ENCODE results near the gene TIMM44. TPM values are rescaled to one million over a fixed set of nuclear protein-coding genes. Genes with fewer than 3 reads are reported as not detected.

Gene TIMM44
- total and polyA plus RNA-seq, 10 of the 15 experiments (the other 5 are each of a cell fraction or from before 2014, with no cell fraction given), result 6.6 to 90.7 (median 57.6) TPM

- 89% methylated on average over 18 of the region's 18 CpGs for WGBS (ENCODE audit: insufficient coverage, insufficient replicate concordance, low lambda C conversion rate, missing lambda C conversion rate)
- POLR2A ChIA-PET, result interaction anchor here (0.5 kb wide), 1 partner anchor 254 kb away, joined by 3 read pairs; no protein-coding TSS in a partner anchor
- H3K9me3 ChIP-seq (replicated peaks; ENCODE audit: control insufficient read depth, insufficient read depth, low read length), result no peaks in the 10 kb centered on the region
- H3K27ac ChIP-seq (ENCODE audit: control insufficient read depth, insufficient read depth), result no peak overlapping the region
- no peak overlapping the region for H3K4me3 ChIP-seq
- no peak overlapping the region for H3K4me2 ChIP-seq (ENCODE audit: control insufficient read depth, insufficient read depth)
- FAIRE-seq (no peak), ATAC-seq (no peak), DNase-seq (ENCODE audit: low read depth, low spot score) (no peak)
- CTCF ChIA-PET, result no interaction called here
- no TSS peak for BruUV-seq (replicated peaks)
- no peak for TF ChIP-seq KLF5 (IDR thresholded peaks at IDR 0.05; ENCODE audit: partially characterized antibody)
- no peak for TF ChIP-seq ZNF384 (IDR thresholded peaks at IDR 0.05; ENCODE audit: borderline replicate concordance, low read depth, low read length)
- TF ChIP-seq, protein P1, sequence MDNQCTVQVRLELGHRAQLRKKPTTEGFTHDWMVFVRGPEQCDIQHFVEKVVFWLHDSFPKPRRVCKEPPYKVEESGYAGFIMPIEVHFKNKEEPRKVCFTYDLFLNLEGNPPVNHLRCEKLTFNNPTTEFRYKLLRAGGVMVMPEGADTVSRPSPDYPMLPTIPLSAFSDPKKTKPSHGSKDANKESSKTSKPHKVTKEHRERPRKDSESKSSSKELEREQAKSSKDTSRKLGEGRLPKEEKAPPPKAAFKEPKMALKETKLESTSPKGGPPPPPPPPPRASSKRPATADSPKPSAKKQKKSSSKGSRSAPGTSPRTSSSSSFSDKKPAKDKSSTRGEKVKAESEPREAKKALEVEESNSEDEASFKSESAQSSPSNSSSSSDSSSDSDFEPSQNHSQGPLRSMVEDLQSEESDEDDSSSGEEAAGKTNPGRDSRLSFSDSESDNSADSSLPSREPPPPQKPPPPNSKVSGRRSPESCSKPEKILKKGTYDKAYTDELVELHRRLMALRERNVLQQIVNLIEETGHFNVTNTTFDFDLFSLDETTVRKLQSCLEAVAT (IDR thresholded peaks at IDR 0.05), result no peak
- no peak for TF ChIP-seq TAF1 (IDR thresholded peaks at IDR 0.05; ENCODE audit: borderline replicate concordance, low read depth, low read length)
- no peak for TF ChIP-seq CEBPB (IDR thresholded peaks at IDR 0.05; ENCODE audit: borderline replicate concordance in 1 of 2, low read depth in 2 of 2, low read length in 2 of 2)
- TF ChIP-seq SREBF1 (IDR thresholded peaks at IDR 0.05; ENCODE audit: low read length), result no peak
- no peak for TF ChIP-seq ZBTB11 (CRISPR knock-in tag; IDR thresholded peaks at IDR 0.05)
- no peak for TF ChIP-seq SMAD5 (IDR thresholded peaks at IDR 0.05; ENCODE audit: low read depth)
- TF ChIP-seq DPF2 (IDR thresholded peaks at IDR 0.05), result no peak
- TF ChIP-seq, protein P2, sequence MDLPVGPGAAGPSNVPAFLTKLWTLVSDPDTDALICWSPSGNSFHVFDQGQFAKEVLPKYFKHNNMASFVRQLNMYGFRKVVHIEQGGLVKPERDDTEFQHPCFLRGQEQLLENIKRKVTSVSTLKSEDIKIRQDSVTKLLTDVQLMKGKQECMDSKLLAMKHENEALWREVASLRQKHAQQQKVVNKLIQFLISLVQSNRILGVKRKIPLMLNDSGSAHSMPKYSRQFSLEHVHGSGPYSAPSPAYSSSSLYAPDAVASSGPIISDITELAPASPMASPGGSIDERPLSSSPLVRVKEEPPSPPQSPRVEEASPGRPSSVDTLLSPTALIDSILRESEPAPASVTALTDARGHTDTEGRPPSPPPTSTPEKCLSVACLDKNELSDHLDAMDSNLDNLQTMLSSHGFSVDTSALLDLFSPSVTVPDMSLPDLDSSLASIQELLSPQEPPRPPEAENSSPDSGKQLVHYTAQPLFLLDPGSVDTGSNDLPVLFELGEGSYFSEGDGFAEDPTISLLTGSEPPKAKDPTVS (IDR thresholded peaks at IDR 0.05; ENCODE audit: low read depth, low read length), result no peak
- H2AFZ ChIP-seq (ENCODE audit: control insufficient read depth, low read depth, low read length), result no peak overlapping the region
- no peaks in the 10 kb centered on the region for H3K27me3 ChIP-seq (replicated peaks in 1 of 2; ENCODE audit: control insufficient read depth in 2 of 2, insufficient read depth in 2 of 2, low read length in 1 of 2)
- H3K36me3 ChIP-seq (ENCODE audit: control insufficient read depth in 2 of 2, insufficient read depth in 2 of 2, low read length in 1 of 2), result peaks cover 30 to 67% of the 10 kb centered on the region in 2 experiments
- peaks cover 3% of the 10 kb centered on the region for H3K79me2 ChIP-seq (ENCODE audit: control insufficient read depth, insufficient read depth, low read length)
- SMC1A ChIA-PET (ENCODE audit: uncharacterized antibody, unreplicated experiment), result no interaction called here
- in situ Hi-C loops (cut with MboI), result no loop called here
- RAD21 ChIA-PET (ENCODE audit: unreplicated experiment), result no interaction called here
- no peaks in the 10 kb centered on the region; the same call in 1 of the 2 replicates for H3K4me1 ChIP-seq (ENCODE audit: control insufficient read depth, insufficient read depth, low read length)
- intact Hi-C loops (cut with micrococcal nuclease; ENCODE audit: unreplicated experiment), result no loop called here
- peaks cover 4% of the 10 kb centered on the region for H4K20me1 ChIP-seq (ENCODE audit: control insufficient read depth, insufficient read depth)
- H3K9ac ChIP-seq (ENCODE audit: control insufficient read depth, insufficient read depth, low read length), result no peak overlapping the region
Observed at GRCh38 chr19:7983286-7983950, 40.0 kb upstream of the TIMM44 start.

All from GM12878 (cell line).